GM18519 (cell line): ENCODE data around the gene SORCS2.
"Not testable (repeated sequence)": the region's sequence is repeated elsewhere in the genome, so short reads cannot be mapped to it uniquely, and the experiment has no call there.

Experiments used
- ATAC-seq: cut with Tn5 transposase; IDR thresholded peaks from one replicate; pipeline ENCODE4 v1.9.1; 2021; ENCODE audit warnings: mild to moderate bottlenecking, moderate library complexity; ENCODE audit not compliant: unreplicated experiment, low FRiP score

Gene SORCS2

DNA sequence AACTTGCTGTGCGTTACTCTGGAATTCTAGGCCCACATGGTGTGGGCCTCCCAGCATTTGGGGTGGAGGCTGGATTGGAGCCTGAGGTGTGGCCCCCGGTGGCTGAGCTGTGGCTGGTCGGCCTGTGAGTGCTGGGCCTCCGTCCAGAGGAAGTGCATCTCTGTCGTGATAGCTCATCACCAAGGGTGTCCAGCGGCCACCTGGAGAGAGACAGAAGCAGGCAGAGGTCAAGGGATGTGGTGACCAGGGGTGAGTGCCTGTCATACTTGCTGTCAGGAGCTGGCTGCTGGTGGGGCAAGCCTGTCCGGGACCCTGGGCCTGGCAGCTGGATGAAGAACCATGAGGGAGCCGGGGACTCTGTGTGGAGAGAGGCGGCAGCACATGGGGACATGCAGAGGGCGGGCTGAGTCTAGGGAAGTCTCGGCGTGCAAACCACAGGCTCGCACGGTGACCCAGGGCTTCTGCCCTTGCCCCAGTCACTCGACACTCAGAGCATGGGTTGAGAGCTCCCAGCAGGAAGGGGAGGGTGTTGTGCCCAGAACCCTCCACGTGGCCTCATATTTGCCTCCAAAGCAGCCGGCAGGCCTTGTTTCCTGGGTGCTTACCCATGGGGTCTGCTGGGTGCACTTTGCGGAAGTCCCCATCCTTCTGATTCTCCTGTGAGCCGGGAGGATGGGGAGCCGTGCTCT is 6.2 kb downstream of the SORCS2 start:
- no peak for ATAC-seq

DNA sequence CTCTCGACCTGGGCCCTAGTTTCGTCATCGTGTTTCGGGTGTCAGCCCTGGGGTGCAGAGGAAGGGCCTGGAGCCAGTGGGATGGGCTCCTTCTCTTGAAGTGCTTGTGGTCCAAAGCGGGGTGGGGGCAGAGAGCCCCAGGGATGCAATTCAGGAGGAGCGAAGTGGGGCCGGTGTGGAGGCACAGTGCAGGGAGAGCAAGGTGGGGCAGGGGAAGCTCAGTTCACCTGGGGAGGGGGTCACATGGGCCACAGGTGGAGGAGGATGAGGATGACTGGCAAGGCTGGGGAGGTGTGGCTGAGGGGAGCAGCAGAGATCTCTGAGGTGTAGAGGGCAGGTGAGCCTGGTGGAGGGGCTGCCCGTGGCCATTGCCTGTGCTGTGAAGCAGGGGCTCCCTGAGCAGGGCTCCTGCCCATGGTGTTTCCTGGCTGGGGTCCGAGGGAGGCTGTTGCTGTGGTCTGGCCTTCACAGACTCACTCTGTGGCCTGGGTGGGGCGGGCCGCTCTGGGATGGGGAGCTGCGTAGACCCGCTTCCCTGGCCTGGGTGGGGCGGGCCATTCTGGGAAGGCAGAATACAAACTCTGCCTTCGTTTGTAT is 6.9 kb downstream of the SORCS2 start:
- no peak for ATAC-seq

DNA sequence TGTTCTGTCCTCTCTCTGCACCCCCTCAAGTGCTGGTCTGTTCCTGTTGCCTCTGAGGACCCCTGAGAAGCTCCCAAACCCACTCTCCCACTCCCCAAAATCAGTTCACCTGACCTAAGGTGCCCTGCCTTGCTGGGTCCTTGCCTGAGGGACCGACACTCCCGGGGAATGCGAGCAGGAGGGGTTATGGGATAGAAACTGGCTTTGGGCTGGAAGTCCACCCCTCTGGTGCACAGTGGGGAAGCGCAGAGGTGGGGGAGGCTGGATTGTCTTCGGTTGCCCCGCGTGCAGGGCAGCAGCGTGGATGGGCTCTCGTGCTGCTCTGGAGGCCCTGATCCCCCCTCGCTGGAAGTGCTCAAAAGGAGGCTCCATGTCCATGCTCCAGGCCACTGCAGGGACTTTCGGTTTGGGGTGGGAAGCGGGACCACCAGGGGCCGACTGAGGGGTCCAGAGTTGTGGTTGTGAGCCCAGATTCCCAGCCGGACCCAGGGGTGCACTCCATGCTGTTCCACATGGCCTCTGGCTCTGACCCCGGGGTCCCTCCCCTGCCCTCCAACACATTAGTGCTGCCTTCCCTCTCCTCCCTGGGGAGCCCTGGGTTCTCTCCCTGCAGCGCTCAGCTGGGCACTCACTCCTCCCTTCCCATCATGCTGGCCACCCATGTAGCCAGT is 7.6 kb downstream of the SORCS2 start:
- no peak for ATAC-seq

DNA sequence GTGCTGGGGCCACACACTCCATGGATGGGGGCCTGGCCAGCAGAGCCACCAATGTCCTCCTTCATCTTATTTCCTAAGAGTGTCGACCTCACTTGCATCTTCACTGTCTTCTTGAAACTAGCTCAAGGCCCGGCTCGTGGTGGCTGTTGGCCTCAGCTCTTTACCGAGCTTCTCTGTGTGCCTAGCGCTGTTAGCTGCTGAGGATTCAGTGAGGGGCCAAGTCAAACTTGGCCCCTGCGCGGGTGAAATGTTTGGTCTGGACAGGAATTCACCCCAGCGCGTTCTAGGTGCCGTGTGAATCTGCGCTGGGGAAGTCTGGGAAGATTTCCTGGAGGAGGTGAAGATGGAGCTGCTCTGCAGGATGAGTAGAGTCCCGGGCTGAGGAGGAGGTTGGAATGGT is 8.5 kb downstream of the SORCS2 start:
- no peak for ATAC-seq

DNA sequence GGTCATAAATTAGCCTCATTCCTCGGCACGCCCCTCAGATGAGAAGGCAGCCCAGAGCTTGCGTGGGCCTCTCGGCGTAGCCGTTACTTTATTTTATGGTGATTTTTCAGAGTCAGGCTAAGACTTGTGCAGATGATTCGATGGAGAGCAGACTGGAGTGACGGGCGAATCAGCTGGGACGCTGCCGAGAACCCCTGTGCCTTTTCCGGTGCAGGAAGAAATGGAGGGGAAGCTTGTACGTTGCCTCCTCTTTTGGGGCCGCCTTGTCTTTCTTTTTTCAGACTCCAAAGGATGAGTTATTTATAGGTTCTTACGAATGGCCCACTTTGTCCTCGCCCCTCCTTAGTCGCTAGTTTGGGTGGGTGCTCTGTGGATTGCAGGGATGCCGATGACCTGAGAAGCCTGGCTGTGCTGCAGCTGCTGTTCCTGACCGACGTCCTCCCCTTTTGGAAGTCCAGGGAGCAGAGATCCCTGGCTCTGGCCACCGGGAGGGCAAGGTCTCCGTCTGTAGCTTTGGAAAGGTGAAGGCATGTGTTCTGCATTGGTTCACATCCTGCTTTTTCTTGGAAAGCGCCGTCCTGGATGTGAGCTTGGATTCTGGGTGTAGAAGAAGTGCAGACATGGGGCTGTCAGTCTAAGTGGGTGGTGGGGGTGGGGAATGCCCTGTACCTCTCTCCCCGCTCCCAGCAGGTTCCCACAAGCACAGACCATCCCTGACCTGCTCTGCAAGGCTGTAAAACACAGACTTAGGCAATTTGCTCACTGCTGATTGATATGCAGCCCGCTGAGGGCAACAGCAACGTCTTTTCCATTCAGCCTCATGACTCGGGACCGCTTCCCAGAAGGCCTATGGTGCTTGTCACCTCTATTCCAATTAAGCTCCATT is 9.3 kb downstream of the SORCS2 start:
- ATAC-seq = no peak

DNA sequence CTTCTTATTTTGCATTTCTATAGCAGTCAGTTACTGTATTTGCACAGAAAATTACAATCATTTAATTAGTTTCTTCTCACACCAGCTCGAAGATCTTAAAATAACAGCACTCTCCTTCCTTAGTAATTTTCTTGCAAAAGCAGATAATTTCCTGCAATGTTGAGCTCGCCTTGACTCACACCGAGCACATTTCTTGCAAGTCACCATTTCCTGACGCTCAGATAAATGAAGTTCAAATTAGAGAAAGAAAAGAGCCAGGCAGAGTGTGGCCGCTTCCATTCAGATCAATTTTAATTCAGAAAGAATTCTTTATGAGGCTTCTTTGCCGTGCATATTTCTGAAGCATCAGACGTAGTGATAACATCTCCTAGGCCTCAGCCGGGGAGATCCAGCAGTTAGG is 10.1 kb downstream of the SORCS2 start:
- ATAC-seq = no peak

DNA sequence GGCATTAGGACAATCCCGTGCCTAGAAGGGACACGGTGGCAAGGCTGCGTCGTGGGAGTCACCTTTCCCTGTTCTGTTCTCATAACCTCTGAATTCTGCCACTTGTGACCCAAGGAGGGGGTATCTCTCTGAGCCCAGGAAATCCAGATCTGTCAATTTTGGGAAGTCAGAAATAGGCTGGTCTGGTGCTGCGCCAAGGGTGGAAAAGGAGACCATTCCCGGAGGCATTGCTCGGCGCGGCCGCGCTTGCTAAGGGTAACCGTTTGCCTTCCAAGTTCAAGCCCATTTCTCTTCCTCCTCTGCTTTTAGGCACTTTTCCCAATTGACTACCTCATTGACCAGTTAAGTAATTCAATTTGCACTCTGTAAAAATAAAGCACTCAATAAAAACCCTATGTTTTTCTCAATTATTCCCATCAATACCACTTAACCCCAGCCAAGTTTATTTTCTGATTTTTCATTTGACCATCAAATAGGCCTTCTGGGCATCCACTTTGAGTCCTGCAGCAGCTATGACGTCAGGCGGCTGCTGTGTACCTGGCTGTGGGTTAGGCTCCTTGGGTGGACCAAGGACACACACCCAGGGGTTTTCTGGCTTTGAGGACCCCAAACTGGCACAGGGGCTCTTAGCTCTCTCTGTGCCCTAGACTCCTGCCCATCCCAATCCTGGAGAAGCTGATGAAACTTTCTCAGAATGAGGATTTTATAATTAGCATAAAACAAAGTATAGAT is 12.5 kb downstream of the SORCS2 start:
- no peak for ATAC-seq

DNA sequence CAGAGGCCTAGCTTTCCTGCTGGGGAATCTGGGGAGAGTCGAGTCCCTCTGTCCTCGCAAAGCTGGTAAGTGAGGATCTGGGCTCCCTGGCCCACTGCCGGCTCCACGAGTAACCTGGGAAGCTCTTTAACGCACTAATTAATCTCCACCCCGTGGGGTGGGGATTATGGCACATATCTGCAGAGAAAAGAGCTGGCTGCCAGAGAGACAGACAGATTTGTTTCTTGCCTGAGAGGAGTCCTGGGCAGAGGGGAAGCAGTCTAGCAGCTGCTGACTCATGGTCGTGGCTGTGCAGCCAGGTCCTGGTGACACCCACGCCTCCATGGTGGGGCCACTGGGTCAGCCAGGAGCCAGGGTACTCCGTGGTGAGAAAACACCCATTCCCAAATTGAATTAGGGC is 14.0 kb downstream of the SORCS2 start:
- no peak for ATAC-seq

DNA sequence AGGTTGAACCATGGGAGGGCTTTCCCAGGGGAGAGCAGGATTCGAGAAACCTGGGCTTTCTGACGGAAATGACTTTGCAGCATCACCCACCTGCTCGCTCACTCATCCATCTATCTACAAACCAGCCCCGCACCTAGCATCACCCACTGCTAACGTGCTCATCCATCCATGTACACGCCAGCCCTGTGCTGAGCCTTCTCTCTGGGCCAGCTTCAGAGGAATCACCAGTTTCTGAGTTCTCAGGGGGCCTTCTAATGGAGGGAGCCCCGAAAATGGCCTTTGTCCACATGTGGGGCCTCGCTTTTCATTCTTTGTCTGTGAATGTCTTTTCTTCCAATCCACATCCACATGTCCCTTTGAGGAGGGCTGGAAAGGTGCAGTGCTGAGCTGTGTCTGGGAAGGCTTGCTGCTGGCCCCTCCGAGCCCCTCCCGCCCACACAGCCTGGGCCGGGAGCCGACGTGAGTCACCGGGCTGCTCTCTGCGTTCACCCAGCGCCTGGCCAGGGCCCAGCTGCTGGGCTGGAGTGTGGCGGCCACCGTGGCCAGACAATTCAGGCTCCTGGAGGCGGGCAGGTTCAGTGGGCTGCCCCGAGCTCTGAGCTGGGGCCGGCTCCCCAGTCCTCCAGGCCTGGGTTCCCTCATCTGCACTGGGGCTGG is 14.7 kb downstream of the SORCS2 start:
- ATAC-seq = no peak

DNA sequence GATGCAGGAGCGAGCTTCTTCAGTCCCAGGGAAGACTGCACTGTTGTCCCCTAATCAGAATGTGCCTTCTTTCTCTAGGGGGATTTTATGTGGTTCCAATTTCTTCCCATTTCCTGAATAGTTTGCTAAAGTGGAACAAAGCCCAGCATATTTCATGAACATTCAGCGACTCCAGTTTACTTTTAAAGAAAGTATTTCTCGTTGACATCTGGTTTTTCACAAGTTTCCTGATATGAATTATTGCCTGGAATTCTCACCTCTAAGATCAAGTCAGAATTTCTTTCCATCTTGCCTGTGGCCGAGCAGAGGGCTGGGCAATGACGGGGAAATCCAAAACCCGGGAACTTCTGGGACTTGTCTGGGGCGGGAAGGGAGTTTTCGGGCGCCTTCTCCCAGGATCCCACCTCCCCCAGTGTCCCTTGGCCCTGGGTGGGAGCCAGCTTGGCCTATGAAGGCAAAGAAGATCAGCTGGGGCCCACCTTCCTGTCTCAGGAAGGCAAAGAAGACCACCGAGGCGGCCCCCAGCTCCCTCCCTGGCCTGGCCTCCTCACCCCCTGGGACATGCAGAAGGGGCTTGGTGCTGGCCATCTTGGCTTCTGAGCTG is 15.4 kb downstream of the SORCS2 start:
- ATAC-seq = no peak

DNA sequence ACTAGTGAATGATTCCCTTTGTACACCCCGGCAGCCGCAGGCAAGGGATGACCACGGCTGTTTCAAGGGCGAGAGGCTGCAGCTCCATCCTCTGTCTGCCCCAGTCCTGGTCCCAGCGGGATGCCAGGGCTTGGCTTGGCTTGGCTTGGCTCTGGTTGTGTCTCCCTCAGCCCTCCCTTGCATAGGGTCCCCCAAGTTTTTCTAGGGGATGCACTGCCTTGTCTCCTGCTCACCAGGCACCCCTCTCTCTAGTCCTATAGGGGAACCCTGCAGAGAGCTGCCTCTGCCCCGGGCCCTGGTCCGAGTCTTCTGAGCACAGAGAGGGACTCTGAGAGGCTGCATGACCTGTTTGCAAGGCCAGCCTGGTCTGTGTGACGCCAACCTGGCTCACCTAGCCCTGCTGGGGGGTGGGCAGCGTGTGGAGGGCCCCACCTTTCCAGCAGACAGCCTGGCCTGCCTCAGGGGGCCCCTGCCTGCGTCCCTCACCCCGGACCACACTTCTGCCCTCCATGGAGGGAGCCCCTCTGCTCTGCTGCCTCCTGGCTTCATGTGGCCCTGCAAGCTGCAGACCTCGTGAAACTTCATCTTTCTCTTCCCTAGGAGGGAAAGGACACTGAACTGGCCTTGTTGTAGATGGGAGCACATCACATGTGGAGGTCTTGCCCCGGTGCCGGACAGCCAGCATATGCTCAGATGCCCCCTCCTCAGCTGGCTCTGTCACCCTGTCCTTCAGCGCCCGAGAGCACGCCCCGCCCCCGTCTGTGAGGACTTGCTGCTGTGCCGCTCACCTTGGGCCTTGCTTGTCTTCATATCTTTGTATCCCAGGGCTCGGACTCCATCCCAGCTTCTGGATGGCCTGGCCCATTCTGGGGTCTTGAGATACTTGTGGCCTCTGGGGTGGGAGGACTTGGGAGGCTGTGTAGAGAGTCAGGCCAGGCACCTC is 16.4 kb downstream of the SORCS2 start:
- no peak for ATAC-seq

DNA sequence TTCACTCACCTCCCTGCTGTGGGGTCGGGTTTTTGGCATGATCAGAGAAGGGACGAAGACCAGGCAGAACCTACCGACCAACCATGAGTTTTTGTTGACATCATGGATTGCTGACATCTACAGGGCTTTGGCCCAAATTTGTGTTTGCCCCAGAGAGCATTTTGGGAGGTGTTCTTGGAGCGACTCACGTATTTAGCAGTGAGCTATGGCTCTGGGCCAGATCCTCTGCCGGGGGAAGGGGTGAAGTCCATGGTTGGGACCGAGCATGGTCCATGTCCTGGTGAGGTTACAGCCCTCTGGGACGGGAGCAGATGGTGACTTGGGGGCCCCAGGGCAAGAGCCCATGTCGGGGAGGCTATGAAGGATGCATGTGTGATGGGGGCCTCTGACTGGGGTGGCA is 17.4 kb downstream of the SORCS2 start:
- no peak for ATAC-seq

DNA sequence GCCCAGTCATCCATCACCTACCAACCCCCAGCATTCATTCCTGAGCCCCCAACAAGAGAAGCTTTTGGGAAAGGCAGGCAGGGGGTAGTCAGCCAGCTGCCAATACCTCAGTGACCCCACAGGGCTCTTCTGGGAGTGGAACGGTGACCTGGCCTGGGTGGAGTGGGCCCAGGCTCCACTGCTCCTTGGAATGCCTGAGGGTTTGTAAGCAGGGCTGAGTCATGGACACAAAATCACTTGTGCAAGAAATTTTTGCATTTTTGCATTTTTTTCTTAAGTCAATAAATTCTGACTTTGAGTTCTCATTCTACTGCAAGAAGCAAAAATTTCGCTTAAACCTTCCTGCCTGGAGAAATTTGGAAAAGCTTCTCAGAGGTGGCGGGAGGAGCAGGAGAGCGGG is 18.5 kb downstream of the SORCS2 start:
- ATAC-seq = no peak

DNA sequence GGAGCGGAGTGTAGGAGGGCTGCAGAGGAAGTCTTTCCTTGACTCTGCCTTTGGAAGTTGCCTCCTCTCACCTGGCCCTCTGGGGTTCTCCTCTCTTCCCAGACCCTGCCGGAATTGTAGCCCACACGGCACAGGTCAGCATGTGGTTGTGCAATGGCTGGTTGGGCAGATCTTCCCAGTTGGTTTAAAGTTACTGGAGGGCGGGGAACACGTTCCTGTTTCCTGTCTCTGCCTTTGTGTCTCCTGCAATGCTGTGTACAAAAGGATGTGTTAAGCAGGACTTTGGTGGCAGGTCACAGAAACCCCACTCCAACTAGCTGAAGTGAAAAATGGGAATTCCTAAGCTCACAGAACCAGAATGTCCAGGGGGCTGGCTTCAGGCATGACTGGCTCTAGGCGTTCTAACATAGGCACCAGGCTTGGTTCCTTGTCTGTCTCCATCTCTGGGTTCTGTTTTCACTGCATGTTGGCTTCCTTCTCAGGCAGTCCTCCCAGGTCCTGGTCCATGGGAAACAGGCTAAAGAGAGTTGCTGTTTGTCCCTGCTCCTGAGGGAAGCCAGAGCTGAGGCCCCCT is 19.9 kb downstream of the SORCS2 start:
- ATAC-seq = no peak

DNA sequence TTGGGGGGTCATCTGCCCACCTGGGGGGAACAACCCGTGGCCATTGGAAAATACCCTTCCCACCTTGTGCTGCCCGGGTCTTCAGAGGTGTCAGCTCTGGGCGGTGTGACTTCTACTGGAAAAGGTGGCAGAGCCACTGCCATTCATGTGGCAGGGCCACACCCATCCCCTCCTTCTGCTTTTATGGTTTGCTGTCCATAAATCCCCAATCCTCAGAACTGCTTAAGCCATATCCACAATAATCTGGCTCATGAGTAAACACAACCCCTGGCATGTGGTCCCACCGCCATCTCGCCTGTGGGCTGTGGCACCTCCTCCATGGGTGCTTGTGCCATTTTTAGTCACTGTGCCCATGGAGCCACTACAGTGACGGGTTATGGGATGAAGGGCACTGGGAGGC is 20.6 kb downstream of the SORCS2 start:
- ATAC-seq = no peak

DNA sequence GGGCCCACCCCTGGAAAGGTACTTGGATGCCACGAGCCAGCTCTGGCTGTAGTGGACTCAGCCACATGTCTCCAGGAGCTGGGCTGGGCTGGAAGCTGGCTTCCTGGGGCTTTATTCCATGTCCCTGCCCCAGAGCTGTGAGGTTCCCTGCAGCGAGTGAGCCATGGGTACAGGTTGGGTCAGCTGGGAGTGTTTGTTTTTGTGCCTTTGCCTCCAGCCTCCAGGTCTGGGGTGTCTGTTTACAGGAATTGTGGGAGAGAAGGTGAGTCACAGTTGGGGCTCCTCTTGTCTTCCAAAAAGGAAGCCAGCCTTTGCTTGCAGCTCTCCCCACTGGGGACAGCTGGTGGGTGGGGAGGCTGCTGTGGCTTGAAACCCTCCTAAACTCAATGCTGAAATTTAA is 21.5 kb downstream of the SORCS2 start:
- ATAC-seq = no peak

DNA sequence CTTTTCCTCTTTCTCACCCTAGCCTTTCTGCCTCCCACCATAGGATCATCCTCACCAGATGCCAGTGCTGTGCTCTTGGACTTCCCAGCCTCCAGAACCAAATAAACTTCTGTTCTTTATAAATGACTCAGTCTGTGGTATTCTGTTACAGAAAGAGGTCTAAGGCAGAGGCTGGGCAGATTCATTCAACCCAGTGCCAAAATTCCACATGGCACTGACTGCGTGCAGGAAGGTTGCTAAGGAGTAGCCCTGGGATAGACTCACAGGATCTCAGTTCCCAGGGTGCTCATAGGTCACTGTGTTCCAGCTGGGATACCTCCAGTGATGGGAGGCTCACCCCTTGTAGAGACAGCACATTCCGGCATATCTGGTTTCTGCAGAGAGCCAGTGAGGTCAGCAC is 22.0 kb downstream of the SORCS2 start:
- no peak for ATAC-seq

DNA sequence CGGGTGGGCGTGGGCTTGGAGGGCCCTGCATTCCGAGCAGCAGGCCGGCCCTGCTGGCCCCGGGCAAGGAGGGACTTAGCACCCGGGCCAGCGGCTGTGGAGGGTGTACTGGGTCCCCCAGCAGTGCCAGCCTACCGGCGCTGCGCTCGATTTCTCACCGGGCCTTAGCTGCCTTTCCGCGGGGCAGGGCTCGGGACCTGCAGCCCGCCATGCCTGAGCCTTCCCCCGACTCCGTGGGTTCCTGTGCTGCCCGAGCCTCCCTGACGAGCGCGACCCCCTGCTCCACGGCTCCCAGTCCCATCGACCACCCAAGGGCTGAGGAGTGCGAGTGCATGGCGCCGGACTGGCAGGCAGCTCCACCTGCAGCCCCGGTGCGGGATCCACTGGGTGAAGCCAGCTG is 22.8 kb downstream of the SORCS2 start:
- not testable (repeated sequence) for ATAC-seq
